Fibroblast of the aortic adventitia (primary cell): ENCODE measurements around the gene FAM181A. TPM values are rescaled to one million over a fixed set of nuclear protein-coding genes. Genes with fewer than 3 reads are reported as not detected.

Experiments
- DNase-seq: peaks from one replicate; pipeline ENCODE4 v3.0.0-alpha.2; 2010; ENCODE audit warnings: low read depth
- H3K4me3 ChIP-seq: 2 replicates; pipeline ENCODE4 v1.5.1; 2011; ENCODE audit warnings: low read depth, mild to moderate bottlenecking, control low read depth, low read length, moderate library complexity
- total RNA-seq: library from RNA; depleted of rRNA; stranded (reverse); fragments of >200 nt; gene quantifications from 2 replicates; pipeline ENCODE4 v1.2.3, GENCODE V29; 2012; ENCODE audit warnings: low replicate concordance
- TF ChIP-seq, protein P1 (sequence below): IDR thresholded peaks from 2 replicates; pipeline ENCODE4 v1.5.1; 2011; ENCODE audit warnings: mild to moderate bottlenecking, low read length, control low read depth, inconsistent platforms; ENCODE audit not compliant: insufficient read depth

Gene FAM181A
- total RNA-seq, 1 donor = not detected

DNA sequence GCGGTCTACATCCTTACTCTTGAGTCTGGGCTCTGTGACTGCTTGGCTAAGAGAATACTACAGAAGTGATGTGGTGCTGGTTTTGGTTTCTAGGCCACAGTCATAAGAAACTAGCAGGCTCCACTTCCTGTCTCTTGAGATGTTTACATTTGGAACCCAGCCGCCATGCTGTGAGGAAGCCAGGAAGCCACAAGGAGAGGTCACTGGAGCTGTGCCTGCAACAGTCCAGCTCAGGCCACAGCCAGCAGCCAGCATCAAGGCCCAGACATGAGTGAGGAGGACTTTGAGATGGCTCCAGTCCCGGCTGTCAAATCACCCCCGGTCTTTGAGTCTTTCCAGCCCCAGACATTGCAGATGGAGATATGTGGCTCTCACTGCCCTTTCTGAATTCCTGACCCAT, 12.9 kb upstream of the FAM181A start:
- TF ChIP-seq, protein P1, sequence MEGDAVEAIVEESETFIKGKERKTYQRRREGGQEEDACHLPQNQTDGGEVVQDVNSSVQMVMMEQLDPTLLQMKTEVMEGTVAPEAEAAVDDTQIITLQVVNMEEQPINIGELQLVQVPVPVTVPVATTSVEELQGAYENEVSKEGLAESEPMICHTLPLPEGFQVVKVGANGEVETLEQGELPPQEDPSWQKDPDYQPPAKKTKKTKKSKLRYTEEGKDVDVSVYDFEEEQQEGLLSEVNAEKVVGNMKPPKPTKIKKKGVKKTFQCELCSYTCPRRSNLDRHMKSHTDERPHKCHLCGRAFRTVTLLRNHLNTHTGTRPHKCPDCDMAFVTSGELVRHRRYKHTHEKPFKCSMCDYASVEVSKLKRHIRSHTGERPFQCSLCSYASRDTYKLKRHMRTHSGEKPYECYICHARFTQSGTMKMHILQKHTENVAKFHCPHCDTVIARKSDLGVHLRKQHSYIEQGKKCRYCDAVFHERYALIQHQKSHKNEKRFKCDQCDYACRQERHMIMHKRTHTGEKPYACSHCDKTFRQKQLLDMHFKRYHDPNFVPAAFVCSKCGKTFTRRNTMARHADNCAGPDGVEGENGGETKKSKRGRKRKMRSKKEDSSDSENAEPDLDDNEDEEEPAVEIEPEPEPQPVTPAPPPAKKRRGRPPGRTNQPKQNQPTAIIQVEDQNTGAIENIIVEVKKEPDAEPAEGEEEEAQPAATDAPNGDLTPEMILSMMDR = no peak
- no peak overlapping the region for H3K4me3 ChIP-seq
- peak; percentile 32 for DNase-seq

DNA sequence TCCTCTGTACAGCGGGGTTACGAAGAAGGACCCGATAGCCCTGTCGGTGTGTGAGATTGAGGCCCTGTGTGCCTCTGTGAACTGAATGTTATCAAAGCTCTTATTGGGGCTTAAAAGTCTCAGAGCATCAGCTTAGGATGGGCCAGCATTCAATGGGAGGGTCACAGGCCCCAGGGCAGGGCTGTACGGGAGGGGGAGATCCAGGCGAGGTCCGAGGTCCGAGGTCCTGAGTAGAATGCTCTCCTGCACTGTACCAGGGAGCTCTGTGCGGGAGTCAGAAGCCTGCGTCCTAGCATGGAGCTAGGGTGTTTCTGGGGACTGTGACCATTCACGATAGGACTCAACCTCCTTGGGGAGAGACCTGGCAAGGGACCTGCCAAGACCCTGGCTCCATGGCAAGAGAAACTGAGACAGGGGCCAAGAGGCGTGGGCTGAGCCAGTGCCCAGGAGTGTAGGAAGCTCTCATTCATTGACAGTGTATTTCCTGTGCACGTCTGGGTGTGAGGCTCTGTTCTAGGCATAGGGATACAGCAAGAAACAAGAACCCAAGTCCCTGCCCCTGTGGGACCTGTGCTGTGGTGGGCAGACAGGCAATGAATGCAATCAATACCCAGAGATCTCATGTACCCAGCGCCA, 12.0 kb upstream of the FAM181A start:
- TF ChIP-seq, protein P1 = no peak
- no peak overlapping the region for H3K4me3 ChIP-seq
- no peak for DNase-seq

DNA sequence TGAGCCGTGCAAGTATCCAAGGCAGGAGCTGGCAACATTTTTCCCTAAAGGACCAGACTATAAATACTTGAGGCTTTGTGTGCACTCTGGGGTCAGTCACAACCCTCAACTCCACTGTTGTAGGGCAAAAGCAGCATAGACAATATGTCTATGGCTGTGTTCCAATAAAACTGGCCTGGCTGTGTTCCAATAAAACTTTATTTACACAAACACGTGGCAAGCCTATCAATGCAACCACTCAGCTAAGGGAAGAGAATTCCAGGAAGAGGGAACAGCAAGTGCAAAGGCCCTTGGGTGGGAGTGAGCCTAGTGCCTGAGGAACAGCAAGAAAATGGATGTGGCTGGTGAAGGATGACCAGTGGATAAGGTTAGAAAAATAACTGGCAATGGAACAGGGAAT, 11.3 kb upstream of the FAM181A start:
- DNase-seq = no peak
- TF ChIP-seq, protein P1 = no peak
- H3K4me3 ChIP-seq = no peak overlapping the region

DNA sequence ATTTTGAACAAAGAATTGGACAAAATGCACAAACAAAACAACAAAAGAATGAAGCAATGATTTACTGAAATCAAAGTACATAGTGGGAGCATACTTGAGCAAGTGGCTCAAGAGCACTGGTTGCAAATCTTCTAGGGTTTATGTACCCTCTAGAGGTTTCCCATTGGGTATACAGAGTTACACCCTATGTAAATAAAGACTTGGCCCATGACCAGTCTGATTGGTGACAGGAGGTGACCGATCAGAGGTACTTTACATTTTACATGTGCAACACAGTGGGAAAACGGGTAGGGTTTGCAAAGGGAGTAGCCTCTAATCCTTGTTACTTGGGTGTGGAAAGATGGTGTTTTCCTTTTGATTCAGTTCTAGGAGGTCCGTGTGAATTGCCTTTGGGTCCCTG, 10.6 kb upstream of the FAM181A start:
- no peak overlapping the region for H3K4me3 ChIP-seq
- TF ChIP-seq, protein P1 = no peak
- no peak for DNase-seq

DNA sequence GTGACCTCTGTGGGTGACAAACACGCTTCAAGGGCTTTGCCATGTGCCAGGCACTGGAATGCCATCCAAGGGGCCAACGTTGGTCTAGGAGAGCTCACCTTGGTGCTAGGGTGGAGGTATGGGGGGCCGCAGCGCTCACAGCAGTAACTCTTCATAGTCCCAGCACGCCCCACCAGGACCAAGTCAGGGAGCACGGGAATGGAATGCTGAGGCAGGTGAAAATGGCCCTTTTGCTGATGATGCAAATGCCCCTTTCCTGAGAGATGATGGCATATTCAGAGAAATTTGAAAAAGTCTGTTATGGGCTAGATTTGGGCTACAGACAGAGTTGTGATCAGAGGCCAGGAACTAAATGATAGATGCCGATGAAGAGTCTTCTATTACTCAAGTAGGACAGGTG, 10.0 kb upstream of the FAM181A start:
- DNase-seq = no peak
- TF ChIP-seq, protein P1 = no peak
- H3K4me3 ChIP-seq = no peak overlapping the region

DNA sequence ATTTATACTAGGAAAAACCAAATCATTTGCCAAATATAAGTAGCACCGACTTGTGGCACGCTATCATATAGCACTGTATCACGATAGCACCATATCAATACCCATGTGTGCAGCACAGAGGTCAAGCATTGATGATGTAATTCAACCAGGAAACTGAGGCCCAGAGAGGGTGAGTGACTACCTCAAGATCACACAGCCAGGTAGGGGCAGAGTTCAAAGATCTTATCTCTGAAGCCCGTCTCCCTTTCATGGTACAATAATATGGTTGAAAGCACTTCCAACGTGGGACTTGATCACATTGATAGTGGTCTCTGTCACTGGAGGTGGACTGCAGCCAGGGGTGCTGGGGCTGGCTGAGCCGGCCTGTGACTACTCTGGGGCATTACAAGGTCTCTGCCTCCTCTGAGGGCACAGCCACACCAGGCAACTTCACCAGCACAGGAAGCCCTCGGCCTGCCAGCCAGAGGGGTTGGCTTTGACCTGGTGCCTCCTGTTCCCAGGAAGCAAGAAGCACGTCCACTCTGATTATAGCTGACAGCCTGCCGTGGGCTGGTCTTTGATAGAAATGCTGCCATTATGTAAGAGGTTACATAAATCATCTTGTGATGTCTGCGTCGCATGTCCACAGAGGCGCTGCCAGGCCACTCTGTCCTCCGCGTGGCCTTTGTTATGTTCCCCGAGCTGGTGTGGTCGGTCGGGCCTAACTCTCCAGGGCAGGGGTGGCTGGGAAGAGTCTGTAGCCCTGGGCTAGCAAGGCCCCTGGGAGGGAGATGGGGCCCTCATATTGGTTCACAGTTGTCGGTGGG, 5.9 kb upstream of the FAM181A start:
- TF ChIP-seq, protein P1 = no peak
- H3K4me3 ChIP-seq = no peak overlapping the region
- DNase-seq = no peak
